Ramos (cell line): Measurements from ENCODE around the gene DRC7.
"Not testable (repeated sequence)": the region's sequence is repeated elsewhere in the genome, so short reads cannot be mapped to it uniquely, and the experiment has no call there.

Experiments used
- in situ Hi-C: fragments of 300-500 bp; cut with MboI; formaldehyde crosslinking; loops from one replicate; pipeline ENCODE4 v1.14.3; 2022; ENCODE audit warnings: low sequenced_read_pairs; ENCODE audit not compliant: unreplicated experiment

The DRC7 gene

DNA sequence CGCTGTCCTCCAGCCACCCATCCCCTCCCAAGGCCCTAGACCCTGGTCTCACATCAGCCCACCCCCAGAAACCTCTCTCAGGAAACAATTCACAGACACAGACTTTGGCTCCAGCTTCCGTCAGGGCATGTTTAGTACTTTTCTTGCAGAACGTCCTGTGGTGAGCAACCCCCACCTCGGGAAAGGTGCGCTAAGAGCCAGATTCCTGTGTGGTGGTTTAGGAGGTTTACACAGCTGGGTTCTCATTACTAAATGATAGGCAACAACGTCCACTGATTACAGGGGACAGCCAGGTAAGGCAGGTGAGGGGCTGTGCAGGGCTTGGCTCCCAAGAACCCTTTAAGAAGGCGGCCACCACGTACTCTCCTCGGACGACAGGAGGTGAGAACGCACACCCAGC, 78.4 kb downstream of the DRC7 start:
- in situ Hi-C loops: no loop called here

DNA sequence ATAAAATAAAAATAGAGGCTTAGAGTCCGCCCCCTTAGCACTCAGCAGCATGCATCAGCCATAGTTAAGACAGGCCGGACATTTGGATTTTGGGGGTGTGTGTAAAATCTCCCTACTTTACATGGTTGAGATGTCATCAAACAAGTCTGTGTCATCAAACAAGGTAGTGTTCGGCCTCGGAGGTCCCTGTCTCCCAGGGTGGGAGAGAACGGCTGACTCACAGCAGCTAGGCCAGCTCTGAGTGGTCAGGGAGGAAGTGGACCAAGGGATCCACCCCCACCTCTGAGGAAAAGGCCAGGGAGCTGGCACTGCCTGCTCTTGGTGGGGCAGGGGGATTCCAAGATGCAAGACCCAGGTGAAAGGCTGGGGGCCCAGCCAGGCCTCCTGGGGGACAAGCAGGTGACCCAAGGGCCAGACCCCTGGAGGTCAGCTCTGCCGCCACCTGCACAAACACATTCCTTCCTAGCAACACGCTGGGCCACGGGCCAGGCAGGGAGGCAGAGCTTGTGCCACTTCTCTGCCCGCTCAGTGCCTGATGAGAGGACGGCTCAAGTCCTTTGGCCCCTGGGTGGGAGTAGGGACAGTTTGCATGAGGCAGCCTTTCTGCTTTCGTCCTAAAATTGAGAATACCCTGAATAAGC, 79.2 kb downstream of the DRC7 start:
- in situ Hi-C loops: no loop called here

DNA sequence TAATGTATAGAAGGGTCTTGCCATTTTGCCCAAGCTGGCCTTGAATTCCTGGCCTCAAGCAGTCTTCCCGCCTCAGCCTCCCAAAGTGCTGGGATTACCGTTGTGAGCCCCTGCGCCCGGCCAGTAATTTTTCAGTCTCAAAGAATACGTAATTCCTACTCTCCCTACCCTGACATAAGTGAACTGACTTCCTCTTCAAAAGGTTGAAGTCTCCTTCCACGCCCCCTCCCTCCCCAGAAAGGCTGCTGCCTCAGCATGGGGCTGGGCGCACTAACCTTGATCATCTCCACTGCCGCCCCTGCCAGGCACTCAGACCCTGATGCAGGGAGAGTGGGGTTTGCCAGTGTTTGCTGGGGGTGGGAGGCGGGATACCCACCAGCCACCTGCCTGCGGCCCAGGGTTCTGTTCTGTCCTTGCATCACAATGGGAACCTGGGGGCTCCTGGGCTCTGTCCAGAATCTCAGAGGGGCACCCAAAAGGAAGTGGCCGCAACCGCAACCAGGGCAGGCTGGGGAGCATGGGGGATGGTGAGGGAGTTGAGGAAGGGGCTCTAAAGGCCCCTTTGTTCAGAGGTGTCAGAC, 80.2 kb downstream of the DRC7 start:
- in situ Hi-C loops: no loop called here

DNA sequence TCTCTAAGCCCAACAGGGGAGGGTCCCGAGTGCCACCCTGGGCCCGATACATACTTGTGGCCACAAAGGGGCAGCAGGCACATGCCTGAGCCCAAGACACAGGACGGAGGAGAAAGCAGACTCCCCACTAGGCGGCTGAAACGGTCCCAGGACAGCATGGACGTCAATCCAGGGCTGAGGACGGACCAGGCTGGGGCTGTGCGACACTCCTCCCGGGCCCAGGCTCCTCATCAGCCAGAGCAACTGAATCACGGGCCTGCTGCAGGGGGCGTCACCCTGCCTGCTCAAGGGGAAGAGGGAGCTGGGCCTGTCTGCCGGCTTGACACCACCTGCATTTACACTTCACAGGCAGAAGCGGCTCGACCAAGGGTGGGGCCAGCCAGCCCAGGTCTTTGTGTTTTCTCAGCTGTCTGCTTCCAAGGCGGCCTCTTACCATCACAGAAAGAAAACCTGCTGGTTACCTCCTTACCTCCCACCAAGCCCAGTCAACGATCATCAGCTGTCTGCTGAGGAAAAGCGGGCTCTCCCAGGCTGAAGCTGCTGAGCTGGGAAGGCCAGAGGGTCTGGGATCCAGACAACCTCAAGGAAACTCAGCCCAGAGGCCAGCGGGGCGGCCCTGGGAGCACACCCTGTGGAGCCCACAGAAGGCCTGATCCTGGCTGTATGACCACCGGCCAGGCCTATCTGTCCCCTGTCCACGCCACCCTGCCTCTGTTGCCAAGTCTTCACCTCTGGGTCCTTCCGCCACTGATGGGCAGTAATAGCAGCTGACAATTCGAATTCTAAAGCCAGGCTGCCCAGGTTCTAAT, 81.3 kb downstream of the DRC7 start:
- in situ Hi-C loops: no loop called here

DNA sequence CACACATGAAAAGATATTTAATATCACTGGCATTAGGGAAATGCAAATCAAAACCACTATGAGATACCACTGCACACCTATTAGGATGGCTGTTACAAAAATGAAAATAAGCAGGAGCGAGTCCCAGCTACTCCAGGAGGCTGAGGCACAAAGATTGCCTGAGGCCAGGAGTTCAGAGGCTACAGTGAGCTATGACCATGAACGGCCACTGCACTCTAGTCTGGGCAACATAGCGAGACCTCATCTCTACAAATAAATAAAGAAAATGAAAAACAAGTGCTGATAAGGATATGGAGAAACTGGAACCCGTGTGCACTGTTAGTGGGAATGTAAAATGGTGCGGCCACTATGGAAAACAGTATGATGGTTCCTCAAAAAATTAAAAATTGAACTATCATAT, 84.1 kb downstream of the DRC7 start:
- in situ Hi-C loops: no loop called here

DNA sequence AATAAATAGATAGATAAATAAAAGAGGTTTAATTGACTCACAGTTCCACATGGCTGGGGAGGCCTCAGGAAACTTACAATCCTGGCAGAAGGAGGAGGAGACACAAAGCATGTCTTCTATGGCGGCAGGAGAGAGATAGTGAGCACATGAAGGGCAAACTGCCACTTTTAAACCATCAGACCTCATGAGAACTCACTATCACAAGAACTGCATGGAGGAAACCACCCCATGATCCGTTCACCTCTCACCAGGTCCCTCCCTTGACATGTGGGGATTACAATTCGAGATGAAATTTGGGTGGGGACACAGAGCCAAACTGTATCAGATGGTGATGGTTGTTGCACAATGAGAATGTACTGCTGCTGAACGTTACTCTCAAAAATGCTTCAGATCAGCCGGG, 85.2 kb downstream of the DRC7 start:
- in situ Hi-C loops: not testable (repeated sequence)

DNA sequence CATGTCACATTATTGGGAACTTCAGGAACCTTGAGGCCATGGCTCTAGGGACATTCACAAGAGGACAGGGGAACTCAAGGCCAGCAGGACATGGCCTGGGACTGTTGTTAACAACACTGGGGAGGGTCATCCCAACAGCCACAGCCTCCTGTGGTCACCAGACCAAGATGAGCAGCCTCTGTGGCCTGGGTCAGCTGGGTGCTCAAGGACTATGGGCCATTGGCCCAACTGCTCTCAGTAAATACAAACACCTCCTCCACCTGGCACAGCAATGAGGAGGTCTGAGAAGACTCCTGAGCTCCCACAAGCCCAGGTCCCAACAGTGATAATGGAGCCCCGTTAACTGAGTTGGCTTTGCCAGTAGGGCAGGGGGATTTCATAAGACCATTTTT, 86.7 kb downstream of the DRC7 start:
- in situ Hi-C loops: no loop called here
